OCI-M1 (cell line): ENCODE results near the gene USP36.
A peak's percentile ranks its signal among the peaks of the same experiment; 100 is the strongest.
"Not testable (repeated sequence)": the region's sequence is repeated elsewhere in the genome, so short reads cannot be mapped to it uniquely, and the experiment has no call there.

Experiments used
- DNase-seq: peaks from one replicate; lab custom pipeline; 2025; lab: John Stamatoyannopoulos, UW

Gene USP36

DNA sequence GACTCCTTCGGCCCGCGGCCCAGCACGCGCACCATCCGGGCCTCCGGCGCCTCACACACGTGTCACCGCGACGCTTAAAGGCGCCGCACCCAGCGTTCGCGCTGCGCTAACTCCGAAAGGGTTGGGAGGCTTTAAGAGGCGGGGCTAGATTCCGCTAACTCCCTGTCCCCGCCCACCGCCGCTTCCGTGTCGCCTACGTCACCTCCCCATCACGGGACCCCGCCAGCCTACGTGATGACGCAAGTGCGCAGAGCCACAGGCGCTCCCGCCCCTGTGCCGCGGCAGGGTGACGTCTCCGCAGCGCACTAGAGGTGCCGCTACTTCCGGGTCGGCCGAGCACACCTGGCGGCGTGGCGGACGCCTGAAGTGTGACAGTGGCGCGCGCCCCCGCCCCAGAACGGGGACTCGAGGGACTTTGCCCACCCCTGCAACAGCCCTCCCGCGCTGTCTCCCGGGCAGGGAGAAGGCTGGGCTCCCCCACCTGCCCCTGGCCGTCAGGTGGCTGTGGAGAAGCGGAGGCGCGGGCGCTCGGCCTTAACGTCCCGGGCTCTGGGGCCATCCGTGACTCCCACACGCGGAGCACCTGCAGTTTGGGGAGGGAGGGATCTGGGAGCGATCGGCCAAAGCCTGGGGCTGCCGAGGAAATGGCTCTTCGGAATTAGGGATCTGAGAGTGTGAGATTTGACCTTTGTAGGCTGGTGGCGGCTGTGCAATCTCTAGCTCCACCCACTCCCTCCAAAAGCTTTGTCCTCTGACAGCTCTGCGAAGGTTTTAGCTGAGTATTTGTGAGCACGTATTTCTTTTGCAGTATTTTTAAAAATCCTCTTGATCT lies at the start of gene USP36:
TSS of gene USP36 (minus strand) at position 35 of the 832 bp plus-strand sequence. CDS start 4,451 bp downstream, outside the sequence.
- DNase-seq = peak; percentile 99

DNA sequence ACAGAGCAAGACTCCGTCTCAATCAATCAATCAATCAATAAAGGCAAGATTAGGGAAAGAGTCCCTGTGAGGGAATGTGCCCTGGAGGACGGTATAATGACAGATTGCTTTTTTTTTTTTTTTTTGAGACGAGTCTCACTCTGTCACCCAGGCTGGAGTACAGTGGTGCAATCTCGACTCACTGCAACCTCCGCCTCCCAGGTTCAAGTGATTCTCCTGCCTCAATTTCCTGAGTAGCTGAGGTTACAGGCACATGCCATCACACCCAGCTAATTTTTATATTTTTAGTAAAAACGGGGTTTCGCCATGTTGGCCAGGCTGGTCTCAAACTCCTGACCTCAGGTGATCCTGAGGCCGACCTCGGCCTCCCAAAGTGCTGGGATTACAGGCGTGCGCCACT lies 49.5 kb upstream of the USP36 start:
- not testable (repeated sequence) for DNase-seq

DNA sequence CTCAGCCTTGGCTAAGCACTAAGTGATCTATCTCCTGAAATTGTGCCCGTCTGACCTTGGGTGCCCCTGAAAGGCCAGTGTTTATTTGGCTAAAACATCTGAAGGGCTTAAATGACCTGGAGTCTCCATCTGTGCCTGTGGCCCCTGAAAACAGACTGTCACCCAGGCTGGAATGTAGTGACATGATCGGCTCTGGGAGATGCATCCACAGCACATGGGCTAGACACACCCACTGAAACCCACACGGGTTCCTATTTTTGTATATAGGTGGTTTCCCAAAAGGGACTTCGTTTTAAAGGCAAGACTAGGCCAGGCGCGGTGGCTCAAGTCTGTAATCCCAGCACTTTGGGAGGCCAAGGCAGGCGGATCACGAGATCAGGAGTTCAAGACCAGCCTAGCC lies 48.9 kb upstream of the USP36 start:
- DNase-seq = no peak

DNA sequence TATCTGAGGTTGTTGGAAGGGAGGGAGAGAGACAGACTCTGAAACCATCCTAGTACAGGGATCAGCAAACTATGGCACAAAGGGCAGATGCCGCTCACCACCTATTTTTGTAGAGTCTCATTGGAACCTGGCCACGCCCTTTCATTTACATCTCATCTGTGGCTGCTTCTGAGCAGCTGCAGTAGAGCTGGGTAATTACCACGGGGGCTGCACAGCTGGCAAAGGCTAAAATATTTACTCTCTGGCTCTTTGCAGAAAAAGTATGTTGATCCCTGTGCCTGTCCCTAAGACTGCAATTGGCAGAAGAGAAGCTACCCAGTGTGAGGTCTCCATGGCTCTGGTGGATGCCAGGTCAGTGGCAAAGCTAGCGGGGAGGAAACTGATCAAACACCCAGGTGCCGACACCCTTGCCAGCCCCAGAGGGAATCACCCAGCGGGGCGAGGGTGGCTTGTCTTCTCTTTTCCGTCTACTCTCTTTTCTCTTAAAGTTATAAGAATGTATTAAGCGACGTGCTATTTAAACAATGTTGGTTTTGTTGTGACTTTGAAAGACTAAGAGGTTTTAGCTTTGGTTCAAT lies 48.4 kb upstream of the USP36 start:
- DNase-seq = no peak

DNA sequence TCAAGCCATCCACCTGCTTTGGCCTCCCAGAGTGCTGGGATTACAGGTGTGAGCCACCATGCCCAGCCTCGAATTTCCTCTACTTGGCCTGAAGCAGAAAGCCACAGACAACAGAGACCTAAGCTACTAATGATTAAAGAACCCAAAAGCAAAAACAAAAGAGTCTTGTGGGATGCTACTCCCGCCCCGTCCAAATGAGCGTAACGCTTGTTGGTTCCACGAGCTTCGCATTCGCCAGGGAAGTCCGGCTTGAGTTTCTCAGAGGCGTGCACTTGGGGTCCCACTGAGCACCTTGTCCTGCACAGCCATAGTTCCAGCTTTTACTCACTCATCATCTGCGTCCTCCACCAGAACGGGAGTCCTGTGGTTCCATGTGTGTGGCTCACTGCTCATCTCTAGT lies 46.3 kb upstream of the USP36 start:
- DNase-seq = no peak

DNA sequence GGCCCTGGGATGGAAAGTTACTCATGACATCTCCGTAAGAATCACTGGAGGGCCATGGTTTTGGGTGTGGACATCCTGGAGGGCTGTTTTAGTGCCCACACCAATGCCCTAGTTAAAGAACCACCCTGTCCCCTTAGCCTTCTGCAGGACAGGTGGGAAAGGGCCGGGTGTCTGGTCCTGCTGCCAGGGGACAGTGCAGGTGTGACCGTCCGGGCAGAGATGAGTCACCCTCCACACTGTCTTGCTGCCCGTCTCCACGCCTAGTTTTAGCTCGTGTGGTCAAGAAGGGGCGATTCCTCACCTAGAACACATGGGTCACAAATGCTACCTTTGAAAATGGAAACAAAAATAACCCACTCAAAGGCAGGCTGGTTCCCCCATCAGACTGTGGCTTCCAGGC lies 45.3 kb upstream of the USP36 start:
- no peak for DNase-seq

DNA sequence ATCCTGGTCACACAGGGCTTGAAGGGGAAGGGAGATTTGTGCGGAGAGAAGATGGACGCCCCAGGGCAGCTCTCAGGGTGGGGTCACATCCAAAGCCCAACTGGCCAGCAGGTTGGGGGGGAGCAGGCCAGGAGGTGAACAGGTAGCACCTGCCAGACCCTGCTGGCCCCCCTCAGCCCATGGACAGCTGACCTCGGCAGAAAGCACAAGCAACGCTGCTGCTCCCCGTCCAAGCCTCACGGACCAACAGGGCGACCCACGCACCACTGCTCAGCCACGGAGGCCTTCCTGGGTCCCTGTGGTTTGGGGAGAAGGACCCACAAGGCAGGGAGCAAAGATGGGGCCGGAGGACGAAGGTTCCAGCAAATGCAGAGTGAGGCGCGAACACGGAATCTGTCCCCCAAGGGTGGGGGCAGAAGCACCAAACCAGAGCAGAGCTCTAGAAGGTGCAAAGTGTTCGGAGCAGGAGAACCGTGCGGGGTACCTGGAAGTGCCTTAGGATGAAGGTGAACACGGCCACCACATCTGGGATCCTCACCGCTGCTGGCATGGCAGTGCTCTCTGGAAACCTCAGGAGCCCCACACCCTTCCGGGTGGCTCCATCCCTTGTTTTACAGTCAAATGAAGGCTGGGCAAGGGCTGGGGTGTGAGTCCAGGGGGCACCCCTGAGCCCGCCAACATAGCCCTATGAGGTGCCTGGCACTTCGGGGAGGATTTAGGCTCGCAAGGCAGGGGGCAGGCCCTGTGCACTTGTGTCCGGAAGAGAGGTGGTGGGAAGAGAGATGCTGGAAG lies 44.5 kb upstream of the USP36 start:
- no peak for DNase-seq

DNA sequence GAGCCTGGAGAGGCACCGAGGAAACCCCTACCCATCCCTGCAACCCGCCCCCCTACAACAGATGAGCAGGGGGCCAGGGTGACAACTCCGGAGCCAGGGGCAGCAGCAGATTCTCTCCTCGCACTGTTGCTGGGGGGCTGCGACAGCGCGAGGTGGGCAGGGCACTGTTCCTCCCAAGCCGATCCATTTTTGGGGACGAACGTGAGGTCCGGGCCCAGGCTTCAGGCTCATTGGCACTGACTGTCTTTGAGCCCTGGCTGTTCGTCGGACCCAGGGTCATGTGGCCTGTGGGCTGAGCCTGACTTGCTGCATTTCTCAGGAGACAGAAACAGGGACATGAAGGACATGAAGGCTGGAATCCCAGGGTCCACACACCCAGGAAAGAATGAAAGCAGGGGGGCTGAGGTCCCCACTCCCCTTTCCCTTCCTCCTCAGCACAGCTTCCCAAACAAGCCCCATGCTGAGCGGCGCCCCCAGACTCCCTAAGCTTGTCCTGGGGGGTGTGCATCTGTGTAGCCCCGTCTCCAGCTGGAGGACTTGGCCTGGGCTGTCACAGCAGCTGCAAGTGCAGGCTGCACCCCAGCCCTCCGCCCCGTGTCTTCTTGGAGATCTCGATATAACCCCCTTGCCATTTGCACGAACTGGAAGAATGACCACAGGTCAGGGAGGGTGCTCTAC lies 43.7 kb upstream of the USP36 start:
- no peak for DNase-seq

DNA sequence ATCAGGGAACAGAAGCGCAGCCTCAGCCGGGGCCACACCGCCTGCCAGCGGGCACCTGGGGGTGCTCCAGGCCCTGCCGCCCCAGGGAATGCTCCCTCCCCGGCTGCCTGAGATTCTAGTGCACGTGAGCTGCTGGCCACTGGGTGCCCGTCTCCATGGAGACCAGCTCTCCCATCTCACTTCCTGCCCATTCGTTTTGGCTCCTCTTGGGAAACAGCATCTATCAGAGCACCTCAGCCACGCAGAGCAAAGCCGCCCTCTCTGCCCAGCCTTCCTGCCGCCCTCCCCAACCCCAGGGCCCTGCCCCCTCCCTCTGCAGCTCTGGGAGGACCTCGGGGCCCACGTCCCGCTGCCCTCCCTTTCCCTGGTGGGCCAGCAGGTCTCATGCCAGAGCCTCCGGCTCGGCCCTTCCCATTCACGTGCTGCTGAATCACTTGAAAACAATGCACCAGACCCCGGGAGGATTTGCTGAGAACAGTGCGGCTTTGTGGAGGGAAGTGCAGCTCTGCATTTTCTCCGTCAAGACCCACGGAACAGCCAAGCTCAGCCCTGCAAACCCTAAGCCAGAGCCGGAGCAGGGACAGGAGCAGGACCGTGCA lies 43.0 kb upstream of the USP36 start:
- no peak for DNase-seq

DNA sequence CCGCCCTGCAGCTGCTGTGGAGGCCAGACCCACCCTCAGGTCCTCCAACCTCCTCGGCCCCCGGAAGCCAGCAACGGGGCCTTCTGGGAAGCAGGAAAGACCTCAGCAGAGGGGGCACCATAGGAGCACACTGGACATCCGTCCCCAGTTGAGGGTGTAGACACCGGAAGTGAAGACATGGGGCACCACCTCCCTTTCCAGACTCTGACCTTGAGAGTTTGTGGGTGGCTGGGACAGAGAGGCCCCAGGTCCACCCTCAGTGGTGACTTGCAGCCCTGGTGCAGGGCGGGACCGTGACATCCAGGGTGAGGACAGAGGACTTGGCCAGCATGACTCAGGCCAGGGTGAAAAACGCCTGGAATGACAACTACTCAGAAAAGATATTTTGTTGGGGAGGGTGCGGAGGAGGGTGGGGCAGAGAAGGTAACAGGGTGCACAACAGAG lies 42.5 kb upstream of the USP36 start:
- DNase-seq = no peak

DNA sequence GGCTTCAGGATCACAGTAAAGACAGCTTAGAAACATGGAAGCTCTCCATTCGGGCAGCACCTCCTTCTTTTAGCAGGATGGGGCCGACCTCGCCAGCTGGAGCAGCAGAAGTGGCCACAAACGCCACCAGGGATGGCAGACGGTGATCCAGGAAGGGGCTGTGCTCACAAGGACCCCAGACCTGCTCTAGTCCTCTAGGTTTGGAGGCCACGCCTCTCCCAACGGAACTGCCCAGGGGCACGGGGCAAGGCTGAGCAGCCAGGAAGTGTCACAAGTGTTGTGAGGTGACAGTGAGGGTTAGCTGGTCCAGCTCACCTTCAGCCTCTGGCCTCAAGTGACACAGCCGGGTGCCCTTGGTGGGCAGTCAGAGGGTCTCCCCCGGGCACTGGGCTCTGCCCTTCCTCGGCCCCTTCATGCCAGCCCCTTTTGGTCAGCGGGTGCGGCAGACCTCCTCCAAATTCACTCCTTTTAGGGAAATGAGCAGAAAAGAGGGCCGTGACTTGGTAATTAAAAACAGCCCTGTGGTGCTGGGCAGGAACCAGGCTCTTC lies 42.0 kb upstream of the USP36 start:
- no peak for DNase-seq

DNA sequence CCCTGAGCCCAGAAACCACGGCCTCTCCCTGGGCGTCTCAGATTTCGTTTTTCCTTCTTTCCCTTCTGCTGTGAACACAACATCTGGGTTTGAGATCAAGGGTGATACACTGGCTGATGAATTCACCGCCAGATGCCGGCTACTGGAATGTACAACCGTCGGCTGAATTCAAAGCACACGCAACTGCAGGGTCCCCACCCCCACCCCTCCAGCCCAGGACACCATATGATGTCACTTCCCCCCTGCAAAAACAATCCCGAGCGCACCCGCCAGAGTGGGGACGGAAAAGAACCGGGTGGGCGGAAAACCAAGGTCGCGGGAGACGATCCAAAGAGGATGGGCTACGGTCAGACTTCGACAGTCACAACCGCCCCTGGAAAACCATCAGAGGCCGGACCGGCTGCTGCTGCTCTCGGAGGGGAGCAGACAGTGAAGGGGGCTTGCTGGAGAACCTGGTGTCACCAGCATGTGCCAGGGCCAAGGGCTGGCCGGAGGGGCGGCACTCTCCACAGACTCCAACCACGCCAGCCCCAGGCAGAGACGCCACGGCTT lies 39.1 kb upstream of the USP36 start:
- no peak for DNase-seq

DNA sequence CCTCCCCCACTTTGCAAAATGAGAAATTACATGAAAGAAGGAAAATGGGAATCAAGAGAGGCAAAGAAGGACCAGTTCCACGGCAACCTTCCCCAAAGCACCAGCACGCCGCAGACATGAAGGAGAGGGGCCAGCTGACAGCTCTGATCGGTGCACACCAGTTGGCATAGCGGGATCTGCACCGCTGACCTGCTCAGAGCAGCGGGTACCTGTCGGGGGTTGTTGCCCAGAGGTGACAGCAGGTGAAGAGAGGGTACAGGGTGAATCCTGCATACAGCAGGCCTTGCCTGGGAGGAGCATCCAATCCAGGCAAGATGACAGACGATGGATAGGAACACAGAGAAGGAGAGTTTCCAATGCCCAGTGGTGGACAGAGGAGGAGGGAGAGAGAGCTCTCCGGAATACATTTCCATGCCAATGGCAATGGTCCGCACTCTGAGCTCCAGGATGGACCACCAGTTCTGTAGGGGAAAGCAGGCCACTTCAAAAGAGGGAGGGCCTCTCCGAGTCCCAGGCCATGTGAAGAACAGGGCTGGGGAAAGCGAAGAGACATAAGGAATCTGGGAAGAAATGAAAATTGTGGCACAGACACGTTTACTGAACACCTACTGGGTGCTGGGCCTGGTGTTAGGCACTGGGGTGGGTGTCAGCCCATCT lies 38.4 kb upstream of the USP36 start:
- DNase-seq = no peak

DNA sequence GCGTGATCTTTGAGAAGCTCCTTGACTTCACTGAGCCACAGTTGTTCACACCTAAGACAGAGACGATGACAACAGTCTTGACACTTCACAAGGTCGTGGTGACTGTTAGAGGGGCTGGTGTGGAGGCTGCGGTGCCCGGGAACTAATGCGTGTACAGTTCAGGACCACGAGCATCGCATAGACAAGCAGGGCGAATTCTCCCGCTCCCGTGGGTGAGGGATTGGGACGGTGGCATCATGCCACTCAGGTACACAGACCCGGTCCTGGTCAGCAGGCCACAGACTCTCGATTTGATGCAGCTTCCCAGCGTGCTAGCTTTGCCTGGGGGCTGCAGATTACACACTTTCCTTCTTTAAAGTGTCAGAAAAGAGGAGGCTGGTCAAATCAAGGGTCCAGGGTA lies 37.6 kb upstream of the USP36 start:
- no peak for DNase-seq

DNA sequence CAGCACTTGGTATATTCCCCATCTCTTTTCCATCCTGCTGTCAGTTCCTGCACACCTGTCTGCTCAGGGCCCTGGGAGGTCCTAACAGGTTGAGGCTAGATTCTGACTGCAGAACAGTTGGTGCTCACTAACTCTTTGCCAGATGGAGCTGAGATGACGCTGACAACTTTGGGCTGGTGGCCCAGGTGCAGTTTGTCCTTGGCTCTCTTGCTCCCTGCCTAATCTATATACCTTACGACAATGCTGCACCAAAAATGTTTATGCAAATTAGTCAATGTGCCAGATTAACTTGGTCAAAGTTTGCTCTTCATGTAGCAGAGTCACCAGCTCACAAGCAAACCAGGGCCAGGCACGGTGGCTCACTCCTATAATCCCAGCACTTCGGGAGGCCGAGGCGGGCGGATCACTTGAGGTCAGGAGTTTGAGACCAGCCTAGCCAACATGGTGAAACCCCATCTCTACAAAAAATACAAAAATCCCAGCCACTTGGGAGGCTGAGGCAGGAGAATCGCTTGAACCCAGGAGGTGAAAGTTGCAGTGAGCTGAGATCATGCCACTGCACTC lies 36.4 kb upstream of the USP36 start:
- not testable (repeated sequence) for DNase-seq

DNA sequence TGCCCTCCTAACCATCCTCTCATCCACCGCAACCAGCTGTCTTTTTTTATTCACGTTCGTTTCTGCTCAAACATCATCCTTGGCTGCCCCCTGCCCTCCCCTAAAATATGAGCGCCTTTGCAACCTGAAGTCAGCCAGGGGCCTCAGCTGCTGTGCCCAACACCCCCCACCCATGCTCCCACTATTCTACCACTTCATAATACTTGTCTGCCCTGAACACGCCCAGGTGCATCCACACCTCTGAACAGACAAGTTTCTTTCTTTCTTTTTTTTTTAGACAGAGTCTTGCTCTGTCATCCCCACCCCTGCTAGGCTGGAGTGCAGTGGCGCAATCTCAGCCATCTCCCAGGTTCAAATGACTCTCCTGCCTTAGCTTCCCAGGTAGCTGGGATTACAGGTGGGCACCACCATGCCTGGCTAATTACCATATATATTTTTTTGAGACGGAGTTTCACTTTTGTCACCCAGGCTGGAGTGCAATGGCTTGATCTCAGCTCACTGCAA lies 35.5 kb upstream of the USP36 start:
- DNase-seq = no peak

DNA sequence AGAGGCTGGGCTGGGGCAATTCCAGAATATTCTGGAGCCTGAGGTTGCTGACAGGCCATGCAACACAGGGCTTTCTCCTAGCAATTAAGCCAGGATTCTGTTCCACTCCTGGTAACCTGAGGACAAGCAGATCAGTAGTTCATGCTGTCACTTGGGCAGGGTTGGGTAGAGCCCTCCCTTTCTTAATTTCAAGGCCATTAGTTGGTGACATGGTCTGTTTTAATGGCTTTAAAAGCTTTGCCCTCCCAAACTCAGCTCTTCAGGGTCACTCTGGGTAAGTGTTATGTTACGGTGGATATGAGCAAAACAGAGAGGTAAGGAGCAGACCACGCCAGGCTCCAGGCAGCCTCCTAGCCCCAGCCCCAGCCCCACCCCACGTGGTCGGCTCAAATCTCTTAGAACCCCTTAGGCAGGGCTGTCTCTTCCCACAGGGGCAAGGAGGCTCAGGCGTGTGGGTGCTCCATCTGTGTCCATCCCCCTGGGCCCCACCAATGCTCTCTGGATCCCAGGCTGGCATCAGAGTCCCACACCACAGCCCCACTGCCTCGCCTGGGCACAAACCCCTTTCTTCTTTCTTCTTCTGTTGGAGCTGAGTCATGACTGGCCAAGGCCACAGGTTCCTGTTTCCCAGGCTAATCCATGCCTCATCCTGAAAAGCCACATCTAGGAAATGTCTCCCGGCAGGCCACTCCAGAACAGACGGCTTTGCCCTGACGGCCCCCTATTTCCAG lies 34.9 kb upstream of the USP36 start:
- no peak for DNase-seq

DNA sequence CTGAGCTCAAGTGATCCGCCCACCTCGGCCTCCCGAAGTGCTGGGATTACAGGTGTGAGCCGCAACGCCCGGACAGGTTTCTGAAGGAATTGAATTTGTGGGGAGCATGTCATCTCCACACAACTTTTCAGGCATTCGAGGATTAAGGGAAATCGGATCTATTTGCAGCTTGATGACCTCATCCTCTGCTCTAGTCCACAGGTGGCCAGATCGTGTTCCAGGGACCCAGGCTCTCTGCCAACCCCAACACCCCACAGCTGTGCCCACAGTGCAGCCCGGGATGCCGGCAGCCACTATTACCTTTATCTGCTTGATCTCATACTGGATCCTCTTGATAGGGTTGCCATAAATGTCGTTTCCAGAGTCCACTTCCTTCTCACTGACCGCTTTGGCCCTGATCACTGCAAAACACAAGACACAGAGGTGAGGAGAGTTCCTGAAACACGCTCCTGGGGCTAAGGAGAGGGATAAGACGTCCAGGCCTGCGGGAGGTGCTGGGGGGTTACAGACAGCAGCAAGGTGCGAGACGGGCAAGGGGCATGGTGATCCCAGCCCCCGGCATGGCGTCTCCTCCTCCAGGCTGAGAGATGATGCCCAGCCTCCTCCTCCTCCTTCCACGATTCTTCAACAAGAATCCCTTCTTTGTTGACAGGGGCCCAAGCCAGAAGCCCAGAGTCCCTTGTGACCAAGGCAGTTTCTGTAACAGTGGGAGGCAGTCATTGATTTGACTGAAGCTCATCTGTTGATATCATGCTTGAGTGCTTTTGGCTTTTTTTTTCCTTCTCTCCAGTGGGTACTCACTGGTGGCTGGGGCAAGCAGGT lies 33.1 kb upstream of the USP36 start:
- DNase-seq = no peak

DNA sequence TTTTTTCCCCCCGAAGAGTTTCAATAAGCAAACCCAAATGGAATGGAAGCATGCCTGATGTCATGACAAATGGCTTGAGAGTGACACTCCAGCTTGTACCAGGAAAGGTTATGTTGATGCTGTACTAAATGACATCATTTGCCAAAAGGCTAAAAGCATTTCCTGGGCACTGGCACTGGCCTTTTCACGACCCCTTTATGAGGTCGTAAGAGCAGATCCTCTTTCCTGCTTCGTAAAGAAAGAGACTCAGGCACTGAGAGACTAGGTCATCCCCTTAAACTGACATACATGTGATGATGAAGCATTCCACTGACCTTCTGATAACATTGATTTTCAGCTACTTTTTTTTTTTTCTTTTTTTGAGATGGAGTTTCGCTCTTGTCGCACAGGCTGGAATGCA lies 31.9 kb upstream of the USP36 start:
- no peak for DNase-seq
